Activated CD4-positive, alpha-beta T cell treated with anti-CD3 and anti-CD28 coated beads for 24 hours (primary cell): ENCODE measurements around the gene GRAMD1C.
A peak's percentile ranks its signal among the peaks of the same experiment; 100 is the strongest.
"Not testable (repeated sequence)": the region's sequence is repeated elsewhere in the genome, so short reads cannot be mapped to it uniquely, and the experiment has no call there.

Experiments
- DNase-seq, 2 donors: peaks; one replicate each; pipeline ENCODE4 v3.0.0-alpha.2; 2020; ENCODE audit warnings: low read depth in 2 of 2

The GRAMD1C gene

GRCh38 chr3:113850391-113850790, 11.8 kb downstream of the GRAMD1C start:
- DNase-seq = not testable (repeated sequence)

- DNase-seq = no peak
Measured at GRCh38 chr3:113852506-113852905, 13.9 kb downstream of the GRAMD1C start.

- no peak for DNase-seq
Measured at GRCh38 chr3:113867506-113867905, 28.9 kb downstream of the GRAMD1C start.

- DNase-seq = no peak
Measured at GRCh38 chr3:113873293-113873692, 34.7 kb downstream of the GRAMD1C start.

GRCh38 chr3:113873814-113874526, 35.4 kb downstream of the GRAMD1C start:
- no peak for DNase-seq

GRCh38 chr3:113878403-113878802, 39.8 kb downstream of the GRAMD1C start:
- no peak for DNase-seq

- DNase-seq = no peak
Measured at GRCh38 chr3:113885050-113885449, 46.5 kb downstream of the GRAMD1C start.

GRCh38 chr3:113890256-113890900, 51.8 kb downstream of the GRAMD1C start:
- DNase-seq = no peak

- DNase-seq = no peak
Measured at GRCh38 chr3:113894927-113895326, 56.3 kb downstream of the GRAMD1C start.

- no peak for DNase-seq
Measured at GRCh38 chr3:113895964-113896363, 57.4 kb downstream of the GRAMD1C start.

GRCh38 chr3:113896930-113897329, 58.3 kb downstream of the GRAMD1C start:
- DNase-seq = no peak

GRCh38 chr3:113897373-113897777, 58.8 kb downstream of the GRAMD1C start:
- no peak for DNase-seq

- no peak for DNase-seq
Measured at GRCh38 chr3:113898892-113899291, 60.3 kb downstream of the GRAMD1C start.

GRCh38 chr3:113906568-113907140, 68.1 kb downstream of the GRAMD1C start:
- DNase-seq = no peak

GRCh38 chr3:113908133-113908532, 69.5 kb downstream of the GRAMD1C start:
- no peak for DNase-seq

GRCh38 chr3:113910966-113911365, 72.4 kb downstream of the GRAMD1C start:
- no peak for DNase-seq

GRCh38 chr3:113912552-113913236, 74.1 kb downstream of the GRAMD1C start:
- peak in 1 of 2 donors; percentile 3 for DNase-seq

GRCh38 chr3:113914646-113915045, 76.1 kb downstream of the GRAMD1C start:
- DNase-seq = no peak

GRCh38 chr3:113927556-113927955, 89.0 kb downstream of the GRAMD1C start:
- no peak for DNase-seq

- no peak for DNase-seq
Measured at GRCh38 chr3:113946831-113947230, 108.2 kb downstream of the GRAMD1C start.

GRCh38 chr3:113947372-113948014, 108.9 kb downstream of the GRAMD1C start, which contains the start of gene ZDHHC23:
Gene ZDHHC23, plus strand, starts transcription at chr3:113948013. Its CDS starts 790 bp downstream, at chr3:113948803.
- DNase-seq = peak; percentile 36 to 46
